Measurements from ENCODE around the gene MXRA7.
A peak's percentile ranks its signal among the peaks of the same experiment; 100 is the strongest.

MXRA7 gene

GRCh38 chr17:76672892-76673291 lies 37.9 kb downstream of the MXRA7 start:
- no peak for DNase-seq

- no peak for DNase-seq
These were observed 38.4 kb downstream of the MXRA7 start for GRCh38 chr17:76672270-76672851.

GRCh38 chr17:76671912-76672262 lies 38.9 kb downstream of the MXRA7 start:
- no peak for DNase-seq

GRCh38 chr17:76671123-76671911 lies 39.4 kb downstream of the MXRA7 start:
- DNase-seq: peak; percentile 99

GRCh38 chr17:76670718-76671122 lies 40.0 kb downstream of the MXRA7 start:
- DNase-seq: no peak

GRCh38 chr17:76670020-76670717 lies 40.6 kb downstream of the MXRA7 start:
- DNase-seq: no peak

- DNase-seq: no peak
These were observed 42.8 kb downstream of the MXRA7 start for GRCh38 chr17:76667786-76668453.

GRCh38 chr17:76667491-76667755 lies 43.3 kb downstream of the MXRA7 start:
- no peak for DNase-seq

- no peak for DNase-seq
These were observed 50.1 kb downstream of the MXRA7 start for GRCh38 chr17:76660656-76661042.

- DNase-seq: no peak
These were observed 50.7 kb downstream of the MXRA7 start for GRCh38 chr17:76659928-76660655.

GRCh38 chr17:76658242-76658662 lies 52.5 kb downstream of the MXRA7 start:
- DNase-seq: no peak

GRCh38 chr17:76657505-76658241 lies 53.1 kb downstream of the MXRA7 start:
- DNase-seq: no peak

GRCh38 chr17:76654408-76654807 lies 56.4 kb downstream of the MXRA7 start:
- no peak for DNase-seq

GRCh38 chr17:76650504-76650903 lies 60.3 kb downstream of the MXRA7 start:
- DNase-seq: no peak

GRCh38 chr17:76646712-76647111 lies 64.1 kb downstream of the MXRA7 start:
- no peak for DNase-seq

GRCh38 chr17:76645481-76645880 lies 65.3 kb downstream of the MXRA7 start:
- no peak for DNase-seq

- no peak for DNase-seq
These were observed 65.8 kb downstream of the MXRA7 start for GRCh38 chr17:76644995-76645394.

GRCh38 chr17:76643553-76644148 lies 67.1 kb downstream of the MXRA7 start, which contains the start of gene ST6GALNAC1:
ST6GALNAC1 (minus strand) TSS chr17:76643757; CDS start chr17:76643638, 119 bp downstream.
- no peak for DNase-seq

GRCh38 chr17:76642994-76643393 lies 67.8 kb downstream of the MXRA7 start:
- DNase-seq: no peak

GRCh38 chr17:76642032-76642561 lies 68.7 kb downstream of the MXRA7 start:
- no peak for DNase-seq

GRCh38 chr17:76641501-76641900 lies 69.3 kb downstream of the MXRA7 start:
- no peak for DNase-seq
